ENCODE measurements around the gene NACC2.

NACC2 gene

GRCh38 chr9:136141682-136142413, 46.8 kb upstream of the NACC2 start:
- DNase-seq (ENCODE audit: low read depth), result no peak
- TF ChIP-seq CTCF (conservative IDR thresholded peaks at IDR 0.05; ENCODE audit: control insufficient read depth, insufficient read depth, low read depth, low read length), result no peak
- no peak overlapping the region for H3K4me3 ChIP-seq (ENCODE audit: control insufficient read depth, low read depth, low read length)

- no peak overlapping the region for H3K4me3 ChIP-seq (ENCODE audit: control insufficient read depth, low read depth, low read length)
- peak; percentile 10 for DNase-seq (ENCODE audit: low read depth)
Measured at GRCh38 chr9:136140966-136141365, 45.9 kb upstream of the NACC2 start.

GRCh38 chr9:136140046-136140445, 45.0 kb upstream of the NACC2 start:
- DNase-seq (ENCODE audit: low read depth), result no peak
- no peak for TF ChIP-seq CTCF (conservative IDR thresholded peaks at IDR 0.05; ENCODE audit: control insufficient read depth, insufficient read depth, low read depth, low read length)
- no peak overlapping the region for H3K4me3 ChIP-seq (ENCODE audit: control insufficient read depth, low read depth, low read length)

More at GRCh38 chr9:136140966-136141365, 45.9 kb upstream of the NACC2 start:
- TF ChIP-seq CTCF (conservative IDR thresholded peaks at IDR 0.05; ENCODE audit: control insufficient read depth, insufficient read depth, low read depth, low read length), result no peak

GRCh38 chr9:136138566-136138965, 43.5 kb upstream of the NACC2 start:
- DNase-seq (ENCODE audit: low read depth), result peak; percentile 21
- TF ChIP-seq CTCF (conservative IDR thresholded peaks at IDR 0.05; ENCODE audit: control insufficient read depth, insufficient read depth, low read depth, low read length), result peak; percentile 40

GRCh38 chr9:136137321-136138265, 42.5 kb upstream of the NACC2 start:
- DNase-seq (ENCODE audit: low read depth), result no peak
- no peak overlapping the region for H3K4me3 ChIP-seq (ENCODE audit: control insufficient read depth, low read depth, low read length)
- TF ChIP-seq CTCF (conservative IDR thresholded peaks at IDR 0.05; ENCODE audit: control insufficient read depth, insufficient read depth, low read depth, low read length), result no peak

More at GRCh38 chr9:136138566-136138965, 43.5 kb upstream of the NACC2 start:
- H3K4me3 ChIP-seq (ENCODE audit: control insufficient read depth, low read depth, low read length), result no peak overlapping the region

- no peak for TF ChIP-seq CTCF (conservative IDR thresholded peaks at IDR 0.05; ENCODE audit: control insufficient read depth, insufficient read depth, low read depth, low read length)
- H3K4me3 ChIP-seq (ENCODE audit: control insufficient read depth, low read depth, low read length), result no peak overlapping the region
- DNase-seq (ENCODE audit: low read depth), result no peak
Measured at GRCh38 chr9:136136127-136136925, 41.2 kb upstream of the NACC2 start.

Data from fibroblast of mammary gland (primary cell).